K562 (cell line): ENCODE measurements around the gene MAP1LC3A. TPM values are rescaled to one million over a fixed set of nuclear protein-coding genes. Genes with fewer than 3 reads are reported as not detected.
"Not testable (repeated sequence)": the region's sequence is repeated elsewhere in the genome, so short reads cannot be mapped to it uniquely, and the experiment has no call there.

ENCODE experiments used
- ATAC-seq: fragments of 200-7000 bp; cut with Tn5 transposase; 3 replicates; pipeline ENCODE4 v1.9.1; 2020; ENCODE audit warnings: moderate library complexity
- BruUV-seq: library from RNA; stranded (reverse); fragments of 400-500 nt; replicated peaks from 2 replicates; lab custom pipeline; 2021; lab: Mats Ljungman, UMichigan
- CTCF ChIA-PET: fragments of 300-600 bp; formaldehyde crosslinking; extraction: SDS; loops from one replicate; lab custom pipeline; 2021; ENCODE audit warnings: low intra/inter-chr PET ratio; lab: Yijun Ruan, JAX
- POLR2A ChIA-PET: fragments of 300-600, 350-650 bp; sonication (Branson Sonifier 250); formaldehyde crosslinking; extraction: SDS; loops from one replicate; lab custom pipeline; 2021; ENCODE audit warnings: antibody characterized with exemption, inconsistent platforms; lab: Yijun Ruan, JAX
- DNase-seq, 4 experiments: peaks; one replicate each; pipeline versions ENCODE4 v3.0.0 to v3.0.0-alpha.2; 2011 to 2018; ENCODE audit warnings: low spot score in 3 of 4, mixed read lengths in 3 of 4; ENCODE audit errors: extremely low read depth in 1 of 4
- FAIRE-seq: peaks from 2 replicates; lab custom pipeline; 2011; peaks lifted over from hg19 to GRCh38; lab: Jason Lieb, UNC
- H2AFZ ChIP-seq: 2 replicates; pipeline ENCODE4 v1.6.0; 2011; ENCODE audit warnings: low read depth, low read length, control low read depth, inconsistent platforms
- H3K27ac ChIP-seq: fragments of 200-600 bp; 3 replicates; pipeline ENCODE4 v1.8.0; 2011; ENCODE audit warnings: low read depth, mild to moderate bottlenecking, control low read depth, inconsistent platforms, low read length, moderate library complexity, mixed read lengths; ENCODE audit errors: extremely low read depth
- H3K27me3 ChIP-seq, 2 experiments: fragments of 300-600 bp in 1 of 2; 2 replicates in 1 of 2; 3 replicates in 1 of 2; pipeline versions ENCODE4 v1.6.0 to v1.8.0; 2011; ENCODE audit warnings: inconsistent platforms in 2 of 2, low read length in 2 of 2, mild to moderate bottlenecking in 1 of 2, mixed read lengths in 1 of 2, moderate library complexity in 1 of 2; ENCODE audit not compliant: control insufficient read depth in 2 of 2, insufficient read depth in 2 of 2
- H3K36me3 ChIP-seq: fragments of 300-600 bp; 3 replicates; pipeline ENCODE4 v1.8.0; 2011; ENCODE audit warnings: mild to moderate bottlenecking, low read length, inconsistent platforms; ENCODE audit not compliant: control insufficient read depth, insufficient read depth
- H3K4me1 ChIP-seq, 2 experiments: fragments of 200-600 bp in 1 of 2; replicated peaks in 1 of 2; 2 replicates in 1 of 2; 3 replicates in 1 of 2; pipeline versions ENCODE4 v1.5.1 to v1.8.0; 2011; ENCODE audit warnings: inconsistent platforms in 2 of 2, low read length in 2 of 2, mild to moderate bottlenecking in 1 of 2, mixed read lengths in 1 of 2, moderate library complexity in 1 of 2; ENCODE audit not compliant: control insufficient read depth in 2 of 2, insufficient read depth in 2 of 2
- H3K4me2 ChIP-seq: 2 replicates; pipeline ENCODE4 v1.6.1; 2011; ENCODE audit warnings: low read length, control low read depth, inconsistent platforms, mixed read lengths; ENCODE audit not compliant: insufficient read depth
- H3K4me3 ChIP-seq: fragments of 200-600 bp; sonication (generic), shearing (Covaris generic); 2 replicates; pipeline ENCODE4 v1.5.1; 2016; ENCODE audit warnings: control low read depth, inconsistent platforms
- H3K79me2 ChIP-seq: fragments of 200-600 bp; 3 replicates; pipeline ENCODE4 v1.8.0; 2011; ENCODE audit warnings: low read length, inconsistent platforms; ENCODE audit not compliant: control insufficient read depth, insufficient read depth
- H3K9ac ChIP-seq, 2 experiments: 2 replicates each; pipeline versions ENCODE4 v1.6.0 to v1.6.1; 2011; ENCODE audit warnings: low read depth in 2 of 2, low read length in 2 of 2, control low read depth in 1 of 2, inconsistent platforms in 1 of 2, mild to moderate bottlenecking in 1 of 2, mixed read lengths in 1 of 2; ENCODE audit not compliant: insufficient read depth in 1 of 2
- H3K9me1 ChIP-seq: one replicate; pipeline ENCODE4 v1.6.0; 2011; ENCODE audit warnings: inconsistent platforms, mild to moderate bottlenecking, low read length, moderate library complexity; ENCODE audit not compliant: control insufficient read depth, insufficient read depth
- H3K9me3 ChIP-seq: replicated peaks from 2 replicates; pipeline ENCODE4 v1.5.1; 2011; ENCODE audit warnings: low read depth, low read length, inconsistent platforms; ENCODE audit not compliant: control insufficient read depth, insufficient read depth
- H4K20me1 ChIP-seq: replicated peaks from 2 replicates; pipeline ENCODE4 v1.6.1; 2011; ENCODE audit warnings: low read length, inconsistent platforms, mixed read lengths; ENCODE audit not compliant: control insufficient read depth, insufficient read depth
- ETV6 ChIP-seq, 3 experiments: fragments of 150-350 bp in 1 of 3; sonication (generic) in 1 of 3; formaldehyde crosslinking in 1 of 3; IDR thresholded peaks; 2 replicates each; pipeline versions ENCODE4 v1.6.1 to v1.8.0; 2014 to 2022; ENCODE audit warnings: borderline replicate concordance in 2 of 3, low read depth in 2 of 3, antibody characterized with exemption in 1 of 3, low read length in 1 of 3, mild to moderate bottlenecking in 1 of 3, missing genetic modification reagents in 1 of 3
- HNRNPH1 ChIP-seq: fragments of 200-400 bp; formaldehyde crosslinking; optimal IDR thresholded peaks from 2 replicates; pipeline ENCODE3; 2017; ENCODE audit warnings: low read depth, mild to moderate bottlenecking, low read length, moderate library complexity
- RBM25 ChIP-seq: fragments of 200-400 bp; formaldehyde crosslinking; IDR thresholded peaks from 2 replicates; pipeline ENCODE4 v1.6.1; 2018; ENCODE audit warnings: low read length, low read depth, moderate library complexity; ENCODE audit not compliant: severe bottlenecking
- TCF3 ChIP-seq: sonication (generic); formaldehyde crosslinking; IDR thresholded peaks from 2 replicates; pipeline ENCODE4 v1.4.0; 2020; ENCODE audit warnings: mild to moderate bottlenecking, missing genetic modification reagents
- ZNF589 ChIP-seq: fragments of 200-800 bp; sonication (Bioruptor generic); IDR thresholded peaks from 2 replicates; pipeline ENCODE4 v1.6.1; 2016; ENCODE audit warnings: low read depth, missing genetic modification characterization, missing compliant biosample characterization
- WGBS: fragments of 100-300 bp; shearing (Covaris generic); methylation state at CpG from one replicate; pipeline ENCODE4 v1.1.6; 2016; ENCODE audit warnings: low coverage, mixed read lengths; ENCODE audit not compliant: insufficient coverage; ENCODE audit errors: missing lambda C conversion rate; 5-methylcytosine and 5-hydroxymethylcytosine counted together
- in situ Hi-C: fragments of 300-500 bp; cut with MboI; formaldehyde crosslinking; loops from 4 replicates; pipeline ENCODE4 v1.15.0; 2018; ENCODE audit warnings: inconsistent platforms, mixed read lengths
- intact Hi-C: fragments of 100-400 bp; cut with micrococcal nuclease; formaldehyde crosslinking; loops from 2 replicates; pipeline ENCODE4 v1.14.2; 2022
- polyA plus RNA-seq, 8 experiments: library from polyadenylated mRNA; depleted of rRNA in 4 of 8; stranded (reverse) in 5 of 8; unstranded in 3 of 8; fragments of >200 nt; fragmentation: Nextera tagmentation in 2 of 8; fragmentation: Illumina TruSeq in 1 of 8; extraction: Ambion mirVana in 2 of 8; extraction: Trizol in 1 of 8; gene quantifications; 2 replicates each; pipeline versions ENCODE4 v1.2.1 to v1.2.3, GENCODE V29; 2011 to 2014; ENCODE audit warnings: inconsistent platforms in 1 of 8, missing spikeins in 1 of 8
- total RNA-seq, 7 experiments: library from RNA; depleted of rRNA in 6 of 7; stranded (reverse); fragments of >200 nt in 6 of 7; fragmentation: Illumina TruSeq in 2 of 7; extraction: Trizol in 2 of 7; gene quantifications; 2 replicates each; pipeline versions ENCODE4 v1.2.1 to v1.2.3, GENCODE V29; 2011 to 2021; ENCODE audit warnings: low replicate concordance in 1 of 7
- TF ChIP-seq, protein P1 (sequence below): fragments of 250-450 bp; sonication (Bioruptor Pico); IDR thresholded peaks from 2 replicates; pipeline ENCODE4 v1.4.0; 2020; ENCODE audit warnings: mild to moderate bottlenecking
- TF ChIP-seq, protein P2 (sequence below): fragments of 250-450 bp; sonication (Bioruptor Pico); IDR thresholded peaks from 2 replicates; pipeline ENCODE4 v1.4.0; 2020

MAP1LC3A gene
- total and polyA plus RNA-seq, 9 of the 15 experiments (the other 6 are each of a cell fraction or from before 2014, with no cell fraction given), result 0.27 to 0.38 TPM; not detected in 7

DNA sequence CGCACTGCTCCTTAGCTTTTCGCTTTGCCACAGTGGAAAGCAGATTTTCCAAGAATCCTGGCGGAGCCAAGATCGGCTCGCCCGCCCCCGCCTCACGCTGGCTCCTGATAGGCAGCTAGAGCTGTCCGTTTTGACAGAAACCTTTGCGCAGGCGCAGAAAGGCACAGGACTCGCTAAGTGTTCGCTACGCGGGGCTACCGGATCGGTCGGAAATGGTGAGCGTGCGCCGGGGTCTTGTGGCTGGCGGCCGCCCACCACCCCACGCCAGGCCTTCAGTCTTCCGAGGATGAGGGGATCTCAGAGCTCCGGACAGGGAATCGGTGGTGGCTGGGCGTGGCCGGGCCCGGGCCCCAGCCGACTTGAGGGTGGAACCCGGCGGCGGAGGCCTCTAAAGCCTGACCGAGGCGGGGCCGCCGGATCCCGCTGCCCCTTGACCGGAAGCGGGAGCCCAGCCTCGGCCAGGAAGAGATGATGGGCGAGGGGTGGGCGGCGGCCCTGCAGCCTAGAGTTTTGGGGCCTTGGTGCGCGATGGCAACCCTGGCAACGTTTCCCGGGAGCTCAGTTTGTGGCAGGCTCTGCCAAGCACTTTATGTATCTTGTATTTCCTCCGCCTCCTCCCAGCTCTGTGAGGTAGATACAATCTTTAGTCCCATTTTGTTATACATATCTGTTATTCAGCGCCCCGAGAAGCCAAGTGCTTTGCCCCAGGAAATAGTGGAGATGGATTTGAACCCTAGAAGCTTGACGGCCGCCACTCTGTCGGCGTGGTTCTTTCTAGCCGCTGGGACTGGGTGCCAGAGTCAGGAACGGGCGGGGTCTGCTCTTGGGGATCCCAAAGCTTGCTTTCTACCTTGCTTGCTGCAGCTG is 42.0 kb upstream of the MAP1LC3A start, which contains the start of gene DYNLRB1 (continued):
- TF ChIP-seq, protein P1, sequence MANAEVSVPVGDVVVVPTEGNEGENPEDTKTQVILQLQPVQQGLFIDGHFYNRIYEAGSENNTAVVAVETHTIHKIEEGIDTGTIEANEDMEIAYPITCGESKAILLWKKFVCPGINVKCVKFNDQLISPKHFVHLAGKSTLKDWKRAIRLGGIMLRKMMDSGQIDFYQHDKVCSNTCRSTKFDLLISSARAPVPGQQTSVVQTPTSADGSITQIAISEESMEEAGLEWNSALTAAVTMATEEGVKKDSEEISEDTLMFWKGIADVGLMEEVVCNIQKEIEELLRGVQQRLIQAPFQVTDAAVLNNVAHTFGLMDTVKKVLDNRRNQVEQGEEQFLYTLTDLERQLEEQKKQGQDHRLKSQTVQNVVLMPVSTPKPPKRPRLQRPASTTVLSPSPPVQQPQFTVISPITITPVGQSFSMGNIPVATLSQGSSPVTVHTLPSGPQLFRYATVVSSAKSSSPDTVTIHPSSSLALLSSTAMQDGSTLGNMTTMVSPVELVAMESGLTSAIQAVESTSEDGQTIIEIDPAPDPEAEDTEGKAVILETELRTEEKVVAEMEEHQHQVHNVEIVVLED, result no peak
- TF ChIP-seq, protein P2, sequence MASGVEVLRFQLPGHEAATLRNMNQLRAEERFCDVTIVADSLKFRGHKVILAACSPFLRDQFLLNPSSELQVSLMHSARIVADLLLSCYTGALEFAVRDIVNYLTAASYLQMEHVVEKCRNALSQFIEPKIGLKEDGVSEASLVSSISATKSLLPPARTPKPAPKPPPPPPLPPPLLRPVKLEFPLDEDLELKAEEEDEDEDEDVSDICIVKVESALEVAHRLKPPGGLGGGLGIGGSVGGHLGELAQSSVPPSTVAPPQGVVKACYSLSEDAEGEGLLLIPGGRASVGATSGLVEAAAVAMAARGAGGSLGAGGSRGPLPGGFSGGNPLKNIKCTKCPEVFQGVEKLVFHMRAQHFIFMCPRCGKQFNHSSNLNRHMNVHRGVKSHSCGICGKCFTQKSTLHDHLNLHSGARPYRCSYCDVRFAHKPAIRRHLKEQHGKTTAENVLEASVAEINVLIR (CRISPR knock-in tag), result no peak
- TF ChIP-seq RBM25 (peak; percentile 70), HNRNPH1 (no peak), TCF3 (no peak)

DNA sequence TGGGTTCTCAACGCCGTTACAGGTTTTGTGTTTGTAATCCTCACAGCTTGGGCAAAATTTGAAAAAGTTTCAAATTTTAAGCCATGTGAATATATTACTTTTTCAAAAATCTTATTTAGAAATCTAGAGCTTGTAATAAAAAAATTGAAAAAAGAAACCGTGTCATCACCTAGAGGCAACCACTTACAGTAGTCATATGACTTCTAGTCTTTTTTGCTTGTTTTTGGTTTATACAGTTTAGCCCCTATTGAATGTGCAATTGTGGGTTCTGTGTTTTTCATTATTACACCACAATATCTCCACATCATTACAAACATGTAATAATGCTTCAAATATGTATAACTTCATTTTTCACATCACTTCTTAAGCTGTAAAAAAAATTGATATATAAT is 41.4 kb upstream of the MAP1LC3A start:
- Histone ChIP-seq H3K4me1 (peaks cover 12 to 18% of the 10 kb centered on the region in 2 experiments; a peak in 4 of 5 replicates), H3K4me3 (peak overlapping the region; percentile 67), H3K9me3 (no peaks in the 10 kb centered on the region), H3K9me1 (no peaks in the 10 kb centered on the region), H3K9ac (peak overlapping the region; percentile 79 to 97), H3K36me3 (peaks cover 17% of the 10 kb centered on the region; the same call in 2 of the 3 replicates), H3K4me2 (peak overlapping the region; percentile 99), H3K79me2 (peaks cover 61% of the 10 kb centered on the region), H4K20me1 (no peaks in the 10 kb centered on the region), H3K27me3 (no peaks in the 10 kb centered on the region), H2AFZ (peak overlapping the region; percentile 96), H3K27ac (peak overlapping the region; percentile 80)
- FAIRE-seq (no peak), DNase-seq (no peak), ATAC-seq (no peak)
- intact Hi-C loops, result loop anchor here (5.0 kb wide), 1 partner anchor 45 kb away; no protein-coding TSS in a partner anchor
- WGBS, result 0% methylated on average over 3 of the region's 3 CpGs
- ChIA-PET CTCF (no interaction called here), POLR2A (interaction anchor here (0.9 to 2.5 kb wide), 11 partner anchors 9 to 354 kb away, joined by 3 to 8 read pairs (median 5); partner anchors contain the start of gene AHCY)
- BruUV-seq, result no TSS peak
- in situ Hi-C loops, result loop anchor here (5.0 kb wide), 1 partner anchor 215 kb away; the partner anchor contains the start of gene AHCY
- TF ChIP-seq ETV6 (IDR thresholded peaks at IDR 0.05; ENCODE audit: borderline replicate concordance in 1 of 2, low read depth in 2 of 2, low read length in 1 of 2) (no peak), ETV6 (CRISPR knock-in tag; IDR thresholded peaks at IDR 0.05; ENCODE audit: borderline replicate concordance) (peak; percentile 3; the same call in 1 of the 2 replicates), ZNF589 (no peak)

DNA sequence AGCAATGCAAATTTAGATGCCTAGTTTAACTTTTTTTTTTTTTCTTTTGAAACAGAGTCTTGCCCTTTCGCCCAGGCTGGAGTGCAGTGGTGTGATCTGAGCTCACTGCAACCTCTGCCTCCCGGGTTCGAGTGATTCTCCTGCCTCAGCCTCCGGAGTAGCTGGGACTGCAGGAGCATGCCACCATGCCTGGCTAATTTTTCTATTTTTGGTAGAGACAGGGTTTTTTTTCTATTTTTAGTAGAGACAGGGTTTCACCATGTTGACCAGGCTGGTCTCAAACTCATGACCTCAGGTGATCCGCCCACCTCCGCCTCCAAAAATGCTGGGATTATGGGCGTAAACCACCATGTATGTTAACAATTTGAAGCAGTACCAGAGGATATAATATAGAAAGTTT is 39.7 kb upstream of the MAP1LC3A start:
- intact Hi-C loops (loop anchor here (5.0 kb wide), 1 partner anchor 47 kb away; no protein-coding TSS in a partner anchor), in situ Hi-C loops (loop anchor here (5.0 kb wide), 1 partner anchor 217 kb away; the partner anchor contains the start of gene AHCY)
- ATAC-seq, H3K4me3 ChIP-seq, H3K27ac ChIP-seq, H3K9ac ChIP-seq, BruUV-seq, H3K9me1 ChIP-seq, H3K4me2 ChIP-seq, H3K27me3 ChIP-seq, H2AFZ ChIP-seq, H3K9me3 ChIP-seq, CTCF ChIA-PET, FAIRE-seq, DNase-seq: not testable (repeated sequence)
- H3K4me1 ChIP-seq, result peaks cover 13 to 22% of the 10 kb centered on the region in 2 experiments; a peak in 4 of 5 replicates
- H4K20me1 ChIP-seq, result peaks cover 11% of the 10 kb centered on the region
- peaks cover 79% of the 10 kb centered on the region for H3K79me2 ChIP-seq
- peaks cover 18% of the 10 kb centered on the region; the same call in 2 of the 3 replicates for H3K36me3 ChIP-seq
- WGBS, result 92% methylated on average over 3 of the region's 7 CpGs
- POLR2A ChIA-PET, result interaction anchor here (0.6 kb wide), 1 partner anchor 223 kb away, joined by 4 read pairs; no protein-coding TSS in a partner anchor
